H9 (cell line): Measurements from ENCODE around the gene ATP2A2. TPM values are rescaled to one million over a fixed set of nuclear protein-coding genes. Genes with fewer than 3 reads are reported as not detected.

Source experiments
- DNase-seq: peaks from one replicate; pipeline ENCODE4 v3.0.0-alpha.2; 2017
- H2AFZ ChIP-seq: one replicate; pipeline ENCODE4 v1.6.1; 2013; ENCODE audit warnings: mild to moderate bottlenecking, low read length, control low read depth, moderate library complexity
- H2AK5ac ChIP-seq: 2 replicates; pipeline ENCODE4 v1.6.1; 2013; ENCODE audit warnings: low read length, control low read depth, mixed read lengths; ENCODE audit not compliant: insufficient read length
- H2BK120ac ChIP-seq: one replicate; pipeline ENCODE4 v1.6.1; 2013; ENCODE audit warnings: low read depth, mild to moderate bottlenecking, low read length, control low read depth, inconsistent platforms; ENCODE audit not compliant: poor library complexity, severe bottlenecking
- H2BK12ac ChIP-seq: 2 replicates; pipeline ENCODE4 v1.6.1; 2013; ENCODE audit warnings: low read length, control low read depth, mixed read lengths, low read depth; ENCODE audit not compliant: insufficient read length
- H2BK15ac ChIP-seq: 2 replicates; pipeline ENCODE4 v1.6.1; 2013; ENCODE audit warnings: low read depth, low read length, control low read depth
- H2BK20ac ChIP-seq: one replicate; pipeline ENCODE4 v1.6.1; 2013; ENCODE audit warnings: low read depth, mild to moderate bottlenecking, low read length, control low read depth, inconsistent platforms; ENCODE audit not compliant: poor library complexity, severe bottlenecking
- H2BK5ac ChIP-seq: 2 replicates; pipeline ENCODE4 v1.6.1; 2013; ENCODE audit warnings: low read length, control low read depth, mixed read lengths; ENCODE audit not compliant: insufficient read length
- H3K14ac ChIP-seq: 2 replicates; pipeline ENCODE4 v1.6.1; 2013; ENCODE audit warnings: low read length, control low read depth; ENCODE audit not compliant: insufficient read depth
- H3K18ac ChIP-seq: 2 replicates; pipeline ENCODE4 v1.6.1; 2013; ENCODE audit warnings: low read depth, mild to moderate bottlenecking, mixed read lengths, low read length, control low read depth; ENCODE audit not compliant: insufficient read length
- H3K23ac ChIP-seq: 2 replicates; pipeline ENCODE4 v1.6.1; 2013; ENCODE audit warnings: low read length, control low read depth, mixed read lengths, low read depth; ENCODE audit not compliant: insufficient read length
- H3K23me2 ChIP-seq: 2 replicates; pipeline ENCODE4 v1.6.1; 2013; ENCODE audit warnings: low read depth, mild to moderate bottlenecking, mixed read lengths, low read length, control low read depth; ENCODE audit not compliant: insufficient read length, poor library complexity, severe bottlenecking
- H3K27ac ChIP-seq: 2 replicates; pipeline ENCODE4 v1.5.1; 2013; ENCODE audit warnings: low read length, control low read depth, mixed read lengths, low read depth; ENCODE audit not compliant: insufficient read length
- H3K27me3 ChIP-seq: 2 replicates; pipeline ENCODE4 v1.6.1; 2013; ENCODE audit warnings: low read length, control low read depth, inconsistent platforms; ENCODE audit not compliant: insufficient read depth
- H3K4ac ChIP-seq: 2 replicates; pipeline ENCODE4 v1.6.1; 2013; ENCODE audit warnings: low read depth, mild to moderate bottlenecking, control low read depth, inconsistent platforms, low read length, moderate library complexity
- H3K4me1 ChIP-seq: 2 replicates; pipeline ENCODE4 v1.6.1; 2013; ENCODE audit warnings: low read length, control low read depth, inconsistent platforms; ENCODE audit not compliant: insufficient read depth
- H3K4me2 ChIP-seq: 2 replicates; pipeline ENCODE4 v1.6.1; 2013; ENCODE audit warnings: low read length, control low read depth, mixed read lengths; ENCODE audit not compliant: insufficient read length, insufficient read depth
- H3K56ac ChIP-seq: 2 replicates; pipeline ENCODE4 v1.6.1; 2013; ENCODE audit warnings: low read depth, mild to moderate bottlenecking, mixed read lengths, low read length, control low read depth; ENCODE audit not compliant: insufficient read length
- H3K79me1 ChIP-seq: 2 replicates; pipeline ENCODE4 v1.6.1; 2013; ENCODE audit warnings: low read depth, mild to moderate bottlenecking, moderate library complexity, low read length, control low read depth, inconsistent platforms; ENCODE audit not compliant: insufficient read depth, poor library complexity, severe bottlenecking
- H3K79me2 ChIP-seq: 2 replicates; pipeline ENCODE4 v1.6.1; 2013; ENCODE audit warnings: low read length, control low read depth, inconsistent platforms; ENCODE audit not compliant: insufficient read depth
- H3K9ac ChIP-seq: 2 replicates; pipeline ENCODE4 v1.6.1; 2013; ENCODE audit warnings: low read length, control low read depth, mixed read lengths; ENCODE audit not compliant: insufficient read length; ENCODE audit errors: extremely low read depth
- H3K9me3 ChIP-seq: one replicate; pipeline ENCODE4 v1.6.1; 2013; ENCODE audit warnings: low read depth, low read length, inconsistent platforms; ENCODE audit not compliant: control insufficient read depth
- H3T11ph ChIP-seq: one replicate; pipeline ENCODE4 v1.6.1; 2013; ENCODE audit warnings: mild to moderate bottlenecking, low read length, control low read depth, inconsistent platforms
- H4K20me1 ChIP-seq: one replicate; pipeline ENCODE4 v1.6.1; 2013; ENCODE audit not compliant: control insufficient read depth, insufficient read length, insufficient read depth
- H4K5ac ChIP-seq: 2 replicates; pipeline ENCODE4 v1.6.1; 2013; ENCODE audit warnings: low read depth, mild to moderate bottlenecking, mixed read lengths, low read length, control low read depth; ENCODE audit not compliant: insufficient read length
- H4K8ac ChIP-seq: replicated peaks from 2 replicates; pipeline ENCODE4 v1.6.1; 2013; ENCODE audit warnings: low read length, control low read depth, mixed read lengths, low read depth; ENCODE audit not compliant: insufficient read length
- H4K91ac ChIP-seq: 2 replicates; pipeline ENCODE4 v1.6.1; 2013; ENCODE audit warnings: low read depth, mild to moderate bottlenecking, moderate library complexity, mixed read lengths, low read length, control low read depth; ENCODE audit not compliant: insufficient read length
- H3K27ac Mint-ChIP-seq, 3 experiments: 2 replicates in 2 of 3; 3 replicates in 1 of 3; pipeline ENCODE4 v1.8.0; 2020 to 2021; ENCODE audit warnings: mixed read lengths in 3 of 3, mild to moderate bottlenecking in 1 of 3, moderate library complexity in 1 of 3
- H3K27me3 Mint-ChIP-seq: 2 replicates; pipeline ENCODE4 v1.8.0; 2021; ENCODE audit warnings: low read depth, mild to moderate bottlenecking, moderate library complexity, mixed read lengths
- H3K36me3 Mint-ChIP-seq, 3 experiments: 2 replicates in 2 of 3; 3 replicates in 1 of 3; pipeline ENCODE4 v1.8.0; 2020 to 2021; ENCODE audit warnings: low read depth in 3 of 3, mixed read lengths in 3 of 3; ENCODE audit not compliant: insufficient read depth in 1 of 3
- H3K4me1 Mint-ChIP-seq, 2 experiments: 2 replicates each; pipeline ENCODE4 v1.8.0; 2020; ENCODE audit warnings: mixed read lengths in 2 of 2
- H3K4me3 Mint-ChIP-seq, 2 experiments: 2 replicates in 1 of 2; 3 replicates in 1 of 2; pipeline ENCODE4 v1.8.0; 2020 to 2021; ENCODE audit warnings: mild to moderate bottlenecking in 2 of 2, mixed read lengths in 2 of 2, moderate library complexity in 1 of 2
- H3K9me3 Mint-ChIP-seq, 2 experiments: 2 replicates in 1 of 2; 3 replicates in 1 of 2; pipeline ENCODE4 v1.8.0; 2020; ENCODE audit warnings: mild to moderate bottlenecking in 2 of 2, mixed read lengths in 2 of 2, moderate library complexity in 1 of 2
- CTCF ChIP-seq: fragments of 200-600 bp; sonication (generic); conservative IDR thresholded peaks from 3 replicates; pipeline ENCODE4 v1.8.0; 2021; ENCODE audit warnings: antibody characterized with exemption, mild to moderate bottlenecking
- WGBS: extraction: QIAGEN DNeasy Blood & Tissue Kit; methylation state at CpG from one replicate; pipeline ENCODE4 v1.1.7; 2013; ENCODE audit warnings: missing lambda C conversion rate, low lambda C conversion rate, mixed read lengths; ENCODE audit not compliant: insufficient read length; ENCODE audit errors: extremely low coverage; 5-methylcytosine and 5-hydroxymethylcytosine counted together
- total RNA-seq: library from RNA; stranded (reverse); gene quantifications from 2 replicates; pipeline ENCODE4 v1.2.1, GENCODE V29; 2021

The ATP2A2 gene
- total RNA-seq, 1 experiment from 2014 or later, result 257 TPM

- Histone ChIP-seq H2BK15ac (no peak overlapping the region), H4K8ac (no peak overlapping the region), H3K27ac (no peak overlapping the region), H3T11ph (no peak overlapping the region), H2AFZ (no peak overlapping the region), H4K20me1 (no peaks in the 10 kb centered on the region), H3K79me2 (no peaks in the 10 kb centered on the region), H2BK20ac (no peak overlapping the region), H2BK120ac (no peak overlapping the region), H3K23me2 (no peaks in the 10 kb centered on the region), H2AK5ac (no peak overlapping the region), H3K79me1 (no peaks in the 10 kb centered on the region), H3K14ac (no peak overlapping the region), H3K18ac (no peak overlapping the region), H2BK12ac (no peak overlapping the region), H3K23ac (no peak overlapping the region), H3K9ac (no peak overlapping the region), H3K4me1 (peaks cover 2% of the 10 kb centered on the region; the same call in 1 of the 2 replicates), H3K4me2 (no peak overlapping the region), H2BK5ac (no peak overlapping the region), H3K4ac (no peak overlapping the region), H3K56ac (no peak overlapping the region), H4K5ac (no peak overlapping the region), H4K91ac (no peak overlapping the region), H3K27me3 (no peaks in the 10 kb centered on the region), H3K9me3 (no peaks in the 10 kb centered on the region)
- H3K27me3 Mint-ChIP-seq, result peaks cover 2% of the 10 kb centered on the region; the same call in 1 of the 2 replicates
- H3K4me1 Mint-ChIP-seq, result peaks cover 11 to 12% of the 10 kb centered on the region in 2 experiments
- no peak for DNase-seq
- TF ChIP-seq CTCF, result no peak
- no peak overlapping the region for H3K27ac Mint-ChIP-seq
- no peaks in the 10 kb centered on the region for H3K9me3 Mint-ChIP-seq
- no CpG with 5 or more reads among the region's 17 CpGs for WGBS
- H3K36me3 Mint-ChIP-seq, result no peaks in the 10 kb centered on the region
- no peak overlapping the region for H3K4me3 Mint-ChIP-seq
Measured at GRCh38 chr12:110262442-110263388, 18.3 kb upstream of the ATP2A2 start.
